A673 (cell line): ENCODE data around the gene CHMP1B. TPM values are rescaled to one million over a fixed set of nuclear protein-coding genes. Genes with fewer than 3 reads are reported as not detected.

Source experiments
- BruUV-seq: library from RNA; stranded (reverse); fragments of 400-500 nt; replicated peaks from 2 replicates; lab custom pipeline; 2021; lab: Mats Ljungman, UMichigan
- CTCF ChIA-PET: fragments of 300-600 bp; sonication (Branson Sonifier 250); formaldehyde crosslinking; loops from one replicate; lab custom pipeline; 2022; ENCODE audit warnings: antibody characterized with exemption; lab: Charles Lee
- POLR2A ChIA-PET: fragments of 300-600 bp; sonication (Branson Sonifier 250); formaldehyde crosslinking; loops from one replicate; lab custom pipeline; 2022; ENCODE audit warnings: antibody characterized with exemption; ENCODE audit not compliant: low non-redundant PET; lab: Charles Lee
- DNase-seq: peaks from one replicate; pipeline ENCODE4 v3.0.0-alpha.2; 2015; ENCODE audit warnings: low spot score
- H3K27ac ChIP-seq: fragments of 200-600 bp; sonication (generic); 2 replicates; pipeline ENCODE4 v1.5.1; 2016; ENCODE audit warnings: mixed run types, low read depth, mild to moderate bottlenecking, mixed read lengths, antibody characterized with exemption, low read length; ENCODE audit not compliant: poor library complexity, severe bottlenecking
- H3K27me3 ChIP-seq: fragments of 200-600 bp; sonication (generic); replicated peaks from 2 replicates; pipeline ENCODE4 v1.6.1; 2017; ENCODE audit warnings: mixed run types, low read depth, mild to moderate bottlenecking, mixed read lengths, antibody characterized with exemption, low read length; ENCODE audit not compliant: insufficient read depth, poor library complexity
- H3K36me3 ChIP-seq: fragments of 200-600 bp; sonication (generic); 2 replicates; pipeline ENCODE4 v1.6.1; 2016; ENCODE audit warnings: mixed run types, mild to moderate bottlenecking, mixed read lengths, antibody characterized with exemption, low read length; ENCODE audit not compliant: insufficient read depth, poor library complexity, severe bottlenecking
- H3K4me1 ChIP-seq: fragments of 200-600 bp; sonication (generic); 2 replicates; pipeline ENCODE4 v1.6.1; 2017; ENCODE audit warnings: mixed run types, mild to moderate bottlenecking, mixed read lengths, antibody characterized with exemption, low read length; ENCODE audit not compliant: insufficient read depth, poor library complexity, severe bottlenecking
- H3K4me3 ChIP-seq: fragments of 200-600 bp; sonication (generic); 2 replicates; pipeline ENCODE4 v1.5.1; 2016; ENCODE audit warnings: low read depth, mixed run types, mild to moderate bottlenecking, mixed read lengths, low read length; ENCODE audit not compliant: poor library complexity, severe bottlenecking
- H3K9me3 ChIP-seq: fragments of 200-600 bp; sonication (generic); 2 replicates; pipeline ENCODE4 v1.6.1; 2016; ENCODE audit warnings: mixed run types, low read depth, mild to moderate bottlenecking, mixed read lengths, antibody characterized with exemption, low read length; ENCODE audit not compliant: poor library complexity, severe bottlenecking
- EZH2 ChIP-seq: fragments of 200-600 bp; sonication (generic); IDR thresholded peaks from 2 replicates; pipeline ENCODE4 v1.6.1; 2017; ENCODE audit warnings: borderline replicate concordance, low read depth, mild to moderate bottlenecking, mixed read lengths, antibody characterized with exemption, low read length; ENCODE audit not compliant: poor library complexity, severe bottlenecking
- intact Hi-C: fragments of 100-400 bp; cut with micrococcal nuclease; formaldehyde crosslinking; loops from one replicate; pipeline ENCODE4 v1.10.0; 2022; ENCODE audit not compliant: unreplicated experiment
- total RNA-seq: library from RNA; stranded (reverse); gene quantifications from 2 replicates; pipeline ENCODE4 v1.2.3, GENCODE V29; 2021
- TF ChIP-seq, protein P1 (sequence below): fragments of 300-800, 200-600 bp; sonication (generic); conservative IDR thresholded peaks from 2 replicates; pipeline ENCODE4 v1.5.1; 2017; ENCODE audit warnings: low read depth, mild to moderate bottlenecking, antibody characterized with exemption, low read length, moderate library complexity, mixed read lengths

Gene CHMP1B
- total RNA-seq, 1 experiment from 2014 or later, result 17.1 TPM

DNA sequence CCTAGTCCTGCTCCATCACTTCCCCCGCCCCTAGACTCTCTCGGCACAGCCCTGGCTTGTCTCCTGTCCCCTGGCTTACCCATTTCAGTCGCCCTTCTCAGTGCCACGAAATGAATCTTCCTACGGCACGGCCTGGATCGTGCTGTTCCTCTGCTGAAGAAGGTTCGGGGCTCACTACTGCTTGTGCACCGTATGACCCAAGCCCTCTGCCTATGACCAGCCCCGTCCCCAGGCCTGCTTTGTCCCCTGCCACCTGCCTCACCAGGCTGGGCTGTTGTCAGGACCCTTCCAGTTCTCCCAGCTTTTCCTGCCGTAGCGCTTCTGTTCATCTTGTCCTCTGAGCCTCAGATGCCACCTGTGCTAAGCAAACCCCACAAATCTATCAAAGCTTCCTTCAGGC, 13.9 kb downstream of the CHMP1B start:
- Histone ChIP-seq H3K4me3 (no peak overlapping the region), H3K27me3 (no peaks in the 10 kb centered on the region), H3K27ac (no peak overlapping the region), H3K9me3 (no peaks in the 10 kb centered on the region), H3K4me1 (no peaks in the 10 kb centered on the region), H3K36me3 (no peaks in the 10 kb centered on the region)
- TF ChIP-seq EZH2, result no peak
- intact Hi-C loops, result no loop called here
- CTCF ChIA-PET, result no interaction called here
- no peak for DNase-seq
- POLR2A ChIA-PET, result no interaction called here
- BruUV-seq, result no TSS peak

GRCh38 chr18:11866329-11866728, 15.1 kb downstream of the CHMP1B start:
- Histone ChIP-seq H3K4me3 (no peak overlapping the region), H3K9me3 (no peaks in the 10 kb centered on the region), H3K27me3 (peaks cover 5% of the 10 kb centered on the region), H3K36me3 (no peaks in the 10 kb centered on the region), H3K4me1 (no peaks in the 10 kb centered on the region), H3K27ac (no peak overlapping the region)
- no peak for DNase-seq
- ChIA-PET POLR2A (no interaction called here), CTCF (no interaction called here)
- intact Hi-C loops, result no loop called here
- TF ChIP-seq, protein P1, sequence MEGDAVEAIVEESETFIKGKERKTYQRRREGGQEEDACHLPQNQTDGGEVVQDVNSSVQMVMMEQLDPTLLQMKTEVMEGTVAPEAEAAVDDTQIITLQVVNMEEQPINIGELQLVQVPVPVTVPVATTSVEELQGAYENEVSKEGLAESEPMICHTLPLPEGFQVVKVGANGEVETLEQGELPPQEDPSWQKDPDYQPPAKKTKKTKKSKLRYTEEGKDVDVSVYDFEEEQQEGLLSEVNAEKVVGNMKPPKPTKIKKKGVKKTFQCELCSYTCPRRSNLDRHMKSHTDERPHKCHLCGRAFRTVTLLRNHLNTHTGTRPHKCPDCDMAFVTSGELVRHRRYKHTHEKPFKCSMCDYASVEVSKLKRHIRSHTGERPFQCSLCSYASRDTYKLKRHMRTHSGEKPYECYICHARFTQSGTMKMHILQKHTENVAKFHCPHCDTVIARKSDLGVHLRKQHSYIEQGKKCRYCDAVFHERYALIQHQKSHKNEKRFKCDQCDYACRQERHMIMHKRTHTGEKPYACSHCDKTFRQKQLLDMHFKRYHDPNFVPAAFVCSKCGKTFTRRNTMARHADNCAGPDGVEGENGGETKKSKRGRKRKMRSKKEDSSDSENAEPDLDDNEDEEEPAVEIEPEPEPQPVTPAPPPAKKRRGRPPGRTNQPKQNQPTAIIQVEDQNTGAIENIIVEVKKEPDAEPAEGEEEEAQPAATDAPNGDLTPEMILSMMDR, result no peak
- TF ChIP-seq EZH2, result no peak
- no TSS peak for BruUV-seq

DNA sequence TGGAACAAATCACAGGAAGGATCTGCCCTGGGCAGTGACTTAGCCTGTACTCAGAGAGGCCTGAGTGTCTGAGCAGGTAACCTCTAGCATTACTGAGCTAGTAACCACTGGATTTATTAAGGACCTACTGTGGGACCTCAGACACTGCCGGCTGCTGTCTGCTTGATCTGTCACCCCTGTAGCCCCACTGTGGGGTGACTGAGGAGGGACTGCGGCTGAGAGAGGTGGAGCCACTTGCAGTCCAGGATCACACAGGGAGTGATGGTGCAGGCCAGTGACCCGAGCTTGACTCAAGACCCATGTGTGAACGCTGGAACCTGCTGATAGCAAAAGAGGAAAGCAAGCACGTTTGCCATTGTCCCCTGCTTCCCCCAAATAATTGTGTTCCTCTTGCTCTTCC, 15.6 kb downstream of the CHMP1B start:
- CTCF ChIA-PET, result no interaction called here
- H3K9me3 ChIP-seq, result no peaks in the 10 kb centered on the region
- H3K4me1 ChIP-seq, result no peaks in the 10 kb centered on the region
- H3K4me3 ChIP-seq, result no peak overlapping the region
- peaks cover 10% of the 10 kb centered on the region for H3K27me3 ChIP-seq
- no peaks in the 10 kb centered on the region for H3K36me3 ChIP-seq
- no peak overlapping the region for H3K27ac ChIP-seq
- intact Hi-C loops, result no loop called here
- no peak for DNase-seq
- POLR2A ChIA-PET, result no interaction called here
- no peak for TF ChIP-seq EZH2
- TF ChIP-seq, protein P1, result no peak
- no TSS peak for BruUV-seq

DNA sequence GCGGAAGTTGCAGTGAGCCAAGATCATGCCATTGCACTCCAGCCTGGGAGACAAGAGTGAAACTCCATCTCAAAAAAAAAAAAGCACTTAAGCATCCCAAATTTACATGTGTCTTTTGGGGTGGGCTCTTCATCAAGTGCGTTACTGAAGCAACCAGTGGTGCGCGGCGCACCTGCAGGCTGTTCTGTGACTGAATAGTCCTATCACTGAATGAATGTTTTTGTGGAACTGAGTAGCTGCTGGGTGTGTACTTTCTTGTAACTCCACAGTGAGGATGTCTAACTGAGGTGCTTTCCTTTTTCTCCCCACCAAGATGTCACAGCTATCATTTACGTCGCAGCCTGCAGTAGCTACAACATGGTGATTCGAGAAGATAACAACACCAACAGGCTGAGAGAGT, 17.0 kb downstream of the CHMP1B start:
- no peak for DNase-seq
- TF ChIP-seq, protein P1, result no peak
- no peak for TF ChIP-seq EZH2
- Histone ChIP-seq H3K27ac (no peak overlapping the region), H3K36me3 (no peaks in the 10 kb centered on the region), H3K4me1 (no peaks in the 10 kb centered on the region), H3K4me3 (no peak overlapping the region), H3K27me3 (peaks cover 15% of the 10 kb centered on the region), H3K9me3 (no peaks in the 10 kb centered on the region)
- intact Hi-C loops, result no loop called here
- BruUV-seq, result no TSS peak
- ChIA-PET POLR2A (no interaction called here), CTCF (no interaction called here)
